ENCODE data around the gene PDGFD. TPM values are rescaled to one million over a fixed set of nuclear protein-coding genes. Genes with fewer than 3 reads are reported as not detected.

The PDGFD gene
- total and polyA plus RNA-seq, 2 experiments from 2014 or later, result 100 to 105 TPM

DNA sequence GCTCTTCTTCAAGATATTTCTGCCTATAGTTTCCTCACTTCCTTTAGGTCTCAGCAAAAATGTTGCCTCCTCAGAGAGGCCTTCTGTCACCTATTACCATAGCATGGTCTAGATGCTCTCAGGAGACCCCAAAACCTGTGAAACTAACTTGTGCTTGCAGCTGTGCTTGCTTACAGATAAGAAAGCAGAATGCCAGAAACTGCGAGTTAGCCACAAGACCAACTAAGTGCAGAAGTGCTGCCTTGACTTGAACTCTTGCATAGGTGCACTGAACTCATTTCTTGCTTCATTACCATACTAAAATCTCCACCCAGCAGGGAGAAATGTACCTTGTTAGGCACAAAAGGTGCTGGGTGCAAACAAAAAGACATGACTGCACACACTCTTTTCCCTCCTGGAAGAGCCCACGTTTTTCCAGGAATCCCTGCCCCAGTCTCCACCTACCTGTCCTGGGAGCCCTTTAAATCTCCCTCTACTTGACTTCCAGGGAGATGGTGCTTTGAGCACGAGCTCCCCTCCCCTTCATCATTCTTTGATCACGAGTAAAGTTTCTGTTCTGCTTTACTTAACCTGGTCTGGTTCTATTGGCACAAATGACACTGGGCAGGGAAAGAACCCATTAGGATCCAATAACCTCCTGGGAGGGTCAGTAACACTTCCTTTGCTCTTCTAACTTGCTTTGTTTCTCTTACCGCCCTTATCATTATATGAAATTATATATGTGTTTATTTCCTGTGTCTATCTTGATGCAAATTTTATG, 265.2 kb downstream of the PDGFD start:
- TF ChIP-seq, protein P1, sequence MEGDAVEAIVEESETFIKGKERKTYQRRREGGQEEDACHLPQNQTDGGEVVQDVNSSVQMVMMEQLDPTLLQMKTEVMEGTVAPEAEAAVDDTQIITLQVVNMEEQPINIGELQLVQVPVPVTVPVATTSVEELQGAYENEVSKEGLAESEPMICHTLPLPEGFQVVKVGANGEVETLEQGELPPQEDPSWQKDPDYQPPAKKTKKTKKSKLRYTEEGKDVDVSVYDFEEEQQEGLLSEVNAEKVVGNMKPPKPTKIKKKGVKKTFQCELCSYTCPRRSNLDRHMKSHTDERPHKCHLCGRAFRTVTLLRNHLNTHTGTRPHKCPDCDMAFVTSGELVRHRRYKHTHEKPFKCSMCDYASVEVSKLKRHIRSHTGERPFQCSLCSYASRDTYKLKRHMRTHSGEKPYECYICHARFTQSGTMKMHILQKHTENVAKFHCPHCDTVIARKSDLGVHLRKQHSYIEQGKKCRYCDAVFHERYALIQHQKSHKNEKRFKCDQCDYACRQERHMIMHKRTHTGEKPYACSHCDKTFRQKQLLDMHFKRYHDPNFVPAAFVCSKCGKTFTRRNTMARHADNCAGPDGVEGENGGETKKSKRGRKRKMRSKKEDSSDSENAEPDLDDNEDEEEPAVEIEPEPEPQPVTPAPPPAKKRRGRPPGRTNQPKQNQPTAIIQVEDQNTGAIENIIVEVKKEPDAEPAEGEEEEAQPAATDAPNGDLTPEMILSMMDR (IDR thresholded peaks at IDR 0.05; ENCODE audit: low read depth, low read length), result no peak
- no peaks in the 10 kb centered on the region for H3K27me3 ChIP-seq
- H3K4me1 ChIP-seq (ENCODE audit: low read depth), result peaks cover 5% of the 10 kb centered on the region
- H3K36me3 ChIP-seq, result no peaks in the 10 kb centered on the region
- no peaks in the 10 kb centered on the region for H3K9me3 ChIP-seq (ENCODE audit: low read depth)
- H3K27ac ChIP-seq, result no peak overlapping the region
- no peak for DNase-seq (ENCODE audit: low read depth in 1 of 2, low spot score in 1 of 2)
- no peak overlapping the region for H3K4me3 ChIP-seq

DNA sequence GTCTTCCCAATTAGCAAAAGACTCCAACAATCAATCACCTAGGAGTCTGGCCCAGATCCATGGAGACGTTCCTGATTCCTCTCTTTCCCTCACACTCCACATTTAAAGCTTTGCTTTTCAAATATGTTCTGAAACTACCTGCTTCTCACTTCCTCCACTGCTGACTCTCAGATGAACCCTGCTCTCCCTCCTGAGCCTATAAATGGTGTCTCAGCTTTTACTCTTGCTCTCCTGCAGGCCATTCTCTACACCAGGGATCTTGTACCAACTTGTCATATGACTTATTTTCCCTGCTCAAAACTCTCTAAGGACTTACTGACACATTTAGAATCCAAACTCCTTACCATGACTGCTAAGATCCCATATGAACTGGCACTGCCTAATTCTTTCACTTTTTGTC, 265.9 kb downstream of the PDGFD start:
- TF ChIP-seq, protein P1 (IDR thresholded peaks at IDR 0.05; ENCODE audit: low read depth, low read length), result no peak
- H3K27me3 ChIP-seq, result no peaks in the 10 kb centered on the region
- DNase-seq (ENCODE audit: low read depth in 1 of 2, low spot score in 1 of 2), result no peak
- no peaks in the 10 kb centered on the region for H3K9me3 ChIP-seq (ENCODE audit: low read depth)
- no peak overlapping the region for H3K4me3 ChIP-seq
- no peak overlapping the region for H3K27ac ChIP-seq
- H3K4me1 ChIP-seq (ENCODE audit: low read depth), result peaks cover 7% of the 10 kb centered on the region
- H3K36me3 ChIP-seq, result no peaks in the 10 kb centered on the region

DNA sequence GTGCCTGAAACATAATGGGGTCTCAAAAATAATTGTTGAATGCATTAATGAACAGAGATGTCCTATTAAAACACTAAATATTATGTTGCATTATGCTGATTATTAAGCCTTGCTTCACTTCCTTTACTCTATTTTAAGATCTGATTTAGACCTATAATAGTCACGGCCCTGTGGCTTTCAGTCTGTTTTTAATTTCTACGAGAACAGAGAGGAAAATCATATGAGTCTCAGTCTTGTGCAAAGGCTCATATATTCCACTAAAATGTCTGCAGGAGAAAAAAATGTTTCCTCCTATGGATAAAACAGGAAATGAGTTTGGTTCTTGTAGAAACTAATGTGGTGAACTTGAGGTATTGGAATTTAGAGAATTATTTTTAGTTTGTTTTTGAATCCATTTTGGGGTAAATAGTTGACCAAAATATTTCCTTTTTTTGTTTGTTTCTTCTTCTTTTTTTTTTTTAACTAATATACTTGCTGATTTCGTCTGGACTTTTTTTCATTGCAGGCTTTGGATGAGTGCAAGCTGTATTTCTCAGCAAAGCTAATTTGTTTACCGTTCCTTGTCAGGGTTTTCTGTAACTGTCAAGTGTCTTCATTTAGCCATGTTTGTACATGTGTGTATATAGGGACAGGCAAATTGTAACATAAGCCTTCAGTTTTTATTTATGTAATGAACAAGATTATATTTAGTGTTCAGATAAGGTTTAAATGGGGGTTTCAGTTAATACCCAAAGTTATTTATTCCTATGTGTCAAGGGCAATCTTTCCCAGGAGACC, 266.6 kb downstream of the PDGFD start:
- no peak overlapping the region for H3K27ac ChIP-seq
- no peak overlapping the region for H3K4me3 ChIP-seq
- DNase-seq (ENCODE audit: low read depth in 1 of 2, low spot score in 1 of 2), result no peak
- no peaks in the 10 kb centered on the region for H3K36me3 ChIP-seq
- no peaks in the 10 kb centered on the region for H3K9me3 ChIP-seq (ENCODE audit: low read depth)
- peaks cover 7% of the 10 kb centered on the region for H3K4me1 ChIP-seq (ENCODE audit: low read depth)
- TF ChIP-seq, protein P1 (IDR thresholded peaks at IDR 0.05; ENCODE audit: low read depth, low read length), result no peak
- H3K27me3 ChIP-seq, result no peaks in the 10 kb centered on the region

DNA sequence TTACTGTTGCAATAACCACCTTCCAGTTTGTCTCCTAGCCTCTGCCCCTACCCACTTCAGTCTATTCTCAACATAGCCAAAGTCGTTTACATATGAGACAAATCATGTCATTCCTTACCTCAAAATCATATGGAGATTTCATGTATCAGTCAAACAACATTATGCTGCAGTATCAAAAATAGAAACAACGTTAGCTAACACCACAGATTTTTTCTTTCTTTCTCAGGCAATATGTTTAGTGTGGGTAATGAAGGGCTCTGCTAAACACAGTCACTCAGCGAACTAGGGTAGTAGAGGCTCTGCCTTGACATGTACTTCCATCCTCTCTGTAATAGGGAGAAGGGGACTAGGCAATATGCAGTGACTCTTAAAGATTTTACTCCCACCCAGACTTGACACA, 268.8 kb downstream of the PDGFD start:
- no peak overlapping the region for H3K27ac ChIP-seq
- peaks cover 7% of the 10 kb centered on the region for H3K4me1 ChIP-seq (ENCODE audit: low read depth)
- TF ChIP-seq, protein P1 (IDR thresholded peaks at IDR 0.05; ENCODE audit: low read depth, low read length), result no peak
- no peak overlapping the region for H3K4me3 ChIP-seq
- no peaks in the 10 kb centered on the region for H3K36me3 ChIP-seq
- no peaks in the 10 kb centered on the region for H3K9me3 ChIP-seq (ENCODE audit: low read depth)
- no peak for DNase-seq (ENCODE audit: low read depth in 1 of 2, low spot score in 1 of 2)
- no peaks in the 10 kb centered on the region for H3K27me3 ChIP-seq

DNA sequence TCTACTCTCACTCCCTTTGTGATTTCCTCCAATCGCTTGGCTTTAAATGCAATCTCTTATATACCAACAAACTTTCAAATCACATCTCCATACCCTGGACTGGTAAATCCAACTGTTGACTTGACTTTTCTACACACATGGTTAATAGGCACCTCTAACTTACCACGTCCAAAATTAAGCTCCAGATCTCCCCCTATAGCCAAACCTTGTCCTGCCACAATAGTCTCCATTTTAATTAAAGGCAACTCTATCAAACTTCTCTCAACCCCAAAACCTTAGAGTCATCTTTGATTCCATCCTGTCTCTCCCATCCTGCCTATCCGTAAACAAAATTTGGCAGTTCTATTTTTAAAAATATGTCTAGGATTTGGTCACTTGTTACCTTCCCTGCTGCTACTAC, 269.3 kb downstream of the PDGFD start:
- no peaks in the 10 kb centered on the region for H3K27me3 ChIP-seq
- H3K27ac ChIP-seq, result no peak overlapping the region
- TF ChIP-seq, protein P1 (IDR thresholded peaks at IDR 0.05; ENCODE audit: low read depth, low read length), result no peak
- H3K4me1 ChIP-seq (ENCODE audit: low read depth), result peaks cover 7% of the 10 kb centered on the region
- no peaks in the 10 kb centered on the region for H3K9me3 ChIP-seq (ENCODE audit: low read depth)
- no peaks in the 10 kb centered on the region for H3K36me3 ChIP-seq
- DNase-seq (ENCODE audit: low read depth in 1 of 2, low spot score in 1 of 2), result no peak
- H3K4me3 ChIP-seq, result no peak overlapping the region

All from cardiac muscle cell (in vitro differentiated cells and primary cell).